SK-MEL-5 (cell line): Measurements from ENCODE around the gene CUX1. TPM values are rescaled to one million over a fixed set of nuclear protein-coding genes. Genes with fewer than 3 reads are reported as not detected.
"Not testable (repeated sequence)": the region's sequence is repeated elsewhere in the genome, so short reads cannot be mapped to it uniquely, and the experiment has no call there.

Experiments used
- DNase-seq: peaks from one replicate; pipeline ENCODE4 v3.0.0-alpha.2; 2016; ENCODE audit warnings: low read depth, low spot score
- in situ Hi-C: cut with HindIII; loops from 2 replicates; pipeline ENCODE4 v1.10.0; 2016; ENCODE audit warnings: low sequenced_read_pairs, high pct_unique_total_duplicates, low pct_unique_long_range_greater_than_20kb
- total RNA-seq: library from RNA; depleted of rRNA; stranded (reverse); fragments of >200 nt; shearing (Covaris generic); gene quantifications from 2 replicates; pipeline ENCODE4 v1.2.3, GENCODE V29; 2014

CUX1 gene
- total RNA-seq, 1 experiment from 2014 or later = 43.6 TPM

DNA sequence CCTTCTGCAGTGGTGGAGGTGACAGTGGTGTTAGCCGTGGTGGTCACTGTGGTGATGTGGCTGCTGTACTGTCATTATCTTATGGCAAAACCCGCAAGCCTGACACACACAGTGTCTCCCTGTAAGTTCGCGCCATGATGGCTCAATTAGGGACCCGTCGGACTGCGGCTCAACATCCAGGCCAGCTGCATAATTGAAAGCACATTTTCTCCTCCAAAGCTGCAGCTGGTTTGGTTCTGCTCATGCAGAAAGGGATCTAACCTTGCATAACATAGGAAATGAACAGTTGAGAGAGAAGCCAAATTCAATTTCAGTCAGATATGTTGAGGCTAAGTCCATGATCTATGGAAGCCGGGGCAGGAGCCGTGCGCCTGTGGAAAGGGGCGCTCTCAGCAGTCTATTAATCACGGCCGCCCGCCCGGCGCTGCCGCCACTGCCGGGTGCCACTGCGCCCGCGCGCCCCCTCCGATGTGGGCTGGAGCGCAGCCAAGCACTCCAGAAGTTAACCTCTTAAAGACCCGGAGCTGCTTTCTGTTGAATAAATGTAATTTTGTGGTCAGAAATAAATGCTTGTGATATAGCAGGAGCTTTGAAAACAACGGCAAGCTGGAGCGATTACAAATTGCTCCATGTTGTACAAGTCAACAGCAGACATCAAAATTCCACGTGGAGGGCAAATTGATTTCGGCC lies 227.7 kb downstream of the CUX1 start:
- in situ Hi-C loops = no loop called here
- no peak for DNase-seq

DNA sequence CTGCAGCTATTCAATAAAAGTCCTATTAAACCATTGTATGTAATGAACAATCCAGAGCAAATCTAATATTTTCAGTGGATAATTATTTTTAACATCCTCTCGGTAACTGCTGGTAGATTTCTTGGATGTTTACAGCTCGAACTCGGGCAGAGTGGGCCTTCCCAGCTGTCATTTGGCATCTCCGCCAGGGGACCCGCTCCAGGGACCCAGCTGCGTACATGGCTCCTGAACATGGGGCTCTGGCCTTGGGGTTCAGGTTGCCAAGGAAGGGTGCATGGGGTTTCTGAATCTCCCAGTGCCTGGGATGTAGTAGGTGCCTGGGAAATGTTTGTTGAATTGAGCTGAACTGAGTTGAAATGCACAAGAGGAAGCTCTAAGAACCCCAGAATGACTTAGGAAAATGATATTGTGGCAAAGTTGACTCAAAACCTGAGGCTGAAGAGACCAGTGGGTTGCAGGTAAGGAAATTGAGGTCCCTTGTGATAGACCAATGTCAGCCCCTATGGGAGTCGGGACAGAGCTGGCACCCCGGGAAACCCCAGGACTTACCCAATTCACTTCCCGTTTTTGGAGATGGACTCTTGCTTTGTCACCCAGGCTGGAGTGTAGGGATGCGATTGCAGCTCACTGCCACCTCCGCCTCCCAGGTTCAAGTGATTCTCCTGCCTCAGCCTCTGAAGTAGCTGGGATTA lies 228.4 kb downstream of the CUX1 start:
- in situ Hi-C loops = no loop called here
- no peak for DNase-seq

DNA sequence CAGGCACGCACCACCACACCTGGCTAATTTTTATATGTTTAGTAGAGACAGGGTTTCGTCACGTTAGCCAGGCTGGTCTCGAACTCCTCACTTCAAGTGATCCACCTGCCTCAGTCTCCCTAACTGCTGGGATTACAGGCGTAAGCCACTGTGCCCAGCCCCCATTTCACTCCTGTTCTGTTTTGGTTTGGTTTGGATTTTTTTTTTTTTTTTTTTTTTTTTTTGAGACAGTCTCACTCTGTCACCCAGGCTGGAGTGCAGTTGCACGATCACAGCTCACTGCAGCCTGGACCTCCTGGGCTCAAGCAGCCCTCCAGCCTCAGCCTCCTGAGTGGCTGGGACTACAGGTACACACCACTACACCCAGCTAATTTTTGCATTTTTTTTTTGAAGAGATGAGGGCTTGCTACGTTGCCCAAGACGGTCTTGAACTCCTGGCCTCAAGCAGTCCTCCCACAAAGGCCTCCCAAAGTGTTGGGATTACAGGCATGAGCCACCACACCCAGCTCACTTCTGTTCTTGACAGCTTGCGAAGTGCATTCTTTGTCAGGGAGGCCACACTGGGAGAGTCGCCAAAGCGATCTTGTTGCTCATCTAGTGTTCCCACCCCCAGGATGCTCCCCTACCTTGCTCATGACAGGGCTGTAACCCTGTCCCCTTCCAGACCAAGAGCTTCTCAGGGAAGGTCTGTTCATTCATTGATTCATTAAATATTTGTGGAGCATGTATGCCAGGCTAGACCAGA lies 229.1 kb downstream of the CUX1 start:
- in situ Hi-C loops = no loop called here
- DNase-seq = no peak

DNA sequence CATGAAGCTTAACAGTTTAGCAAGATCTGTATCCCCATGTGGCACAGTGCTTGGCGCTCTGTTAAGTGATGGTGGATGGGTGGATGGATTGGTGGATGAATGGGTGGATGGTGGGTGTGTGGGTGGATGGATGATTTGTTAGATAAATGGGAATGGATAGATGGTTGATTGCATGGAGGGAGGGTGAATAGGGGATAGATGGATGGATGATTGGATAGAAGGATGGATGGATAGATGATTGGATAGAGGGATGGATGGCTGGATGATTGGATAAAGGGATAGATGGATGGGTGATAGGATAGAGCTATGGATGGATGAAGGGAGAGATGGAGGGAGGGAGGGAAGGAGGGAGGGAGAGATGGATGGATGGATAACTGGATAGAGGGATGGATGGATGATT lies 229.7 kb downstream of the CUX1 start:
- DNase-seq = no peak
- in situ Hi-C loops = no loop called here

DNA sequence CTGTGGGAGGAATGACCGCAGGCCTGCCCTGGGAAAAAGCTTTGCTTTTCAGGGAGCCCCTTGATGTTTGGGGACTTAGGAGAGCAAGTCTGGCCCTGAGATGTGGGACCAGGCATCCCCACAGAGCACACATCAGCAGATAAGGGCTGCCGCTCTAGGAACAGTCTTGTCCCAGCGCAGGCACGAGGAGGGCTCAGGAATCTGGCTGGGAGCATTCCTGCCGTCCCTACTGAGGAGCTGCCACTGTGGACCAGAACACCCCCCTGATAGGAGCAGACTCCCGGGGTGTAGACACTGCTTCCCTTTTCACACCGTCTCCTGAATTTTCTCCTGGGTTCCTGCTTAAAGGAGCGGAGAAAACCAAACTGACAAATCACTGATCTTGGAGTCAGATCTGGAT lies 232.3 kb downstream of the CUX1 start:
- in situ Hi-C loops = no loop called here
- no peak for DNase-seq

DNA sequence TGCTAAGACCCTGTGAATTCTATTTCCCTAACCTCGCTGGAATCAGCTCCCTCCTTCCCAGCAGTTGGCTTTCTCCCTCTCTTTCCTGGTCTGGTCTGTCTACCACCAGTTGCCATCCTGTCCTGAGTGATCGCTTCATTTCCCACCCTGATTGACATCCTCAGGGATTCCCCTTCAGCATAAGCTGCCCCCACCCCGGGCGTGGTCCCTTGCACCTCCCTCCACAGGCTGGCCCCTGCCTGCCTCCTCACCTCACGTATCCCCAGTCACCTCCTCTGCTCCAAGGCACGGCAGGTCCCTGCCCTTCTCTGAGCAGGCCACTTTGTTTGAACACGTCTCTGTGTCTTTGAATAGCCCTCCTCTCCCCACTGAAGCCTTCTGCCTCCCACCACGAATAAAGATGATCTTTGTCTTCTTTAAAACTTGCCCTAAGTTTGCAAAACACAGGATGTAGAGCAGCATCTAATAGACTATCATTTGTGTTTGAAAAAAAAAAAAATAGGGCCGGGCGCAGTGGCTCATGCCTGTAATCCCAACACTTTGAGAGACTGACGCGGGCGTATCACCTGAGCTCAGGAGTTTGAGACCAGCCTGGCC lies 233.5 kb downstream of the CUX1 start:
- in situ Hi-C loops = no loop called here
- DNase-seq = peak; percentile 88

DNA sequence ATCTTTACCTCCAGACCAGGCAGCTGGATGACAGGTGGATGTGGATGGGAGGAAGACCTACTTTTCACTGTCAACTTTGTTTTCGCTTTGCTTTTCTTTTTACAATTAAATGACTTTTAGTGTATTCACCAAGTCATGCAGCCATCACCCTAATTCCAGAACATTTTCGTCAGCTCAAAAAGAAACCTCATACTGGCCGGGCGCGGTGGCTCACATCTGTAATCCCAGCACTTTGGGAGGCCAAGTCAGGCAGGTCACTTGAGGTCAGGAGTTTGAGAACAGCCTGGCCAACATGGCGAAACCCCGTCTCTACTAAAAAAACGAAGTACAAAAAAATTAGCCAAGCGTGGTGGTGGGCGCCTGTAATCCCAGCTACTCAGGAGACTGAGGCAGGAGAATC lies 234.3 kb downstream of the CUX1 start:
- DNase-seq, in situ Hi-C loops: not testable (repeated sequence)

DNA sequence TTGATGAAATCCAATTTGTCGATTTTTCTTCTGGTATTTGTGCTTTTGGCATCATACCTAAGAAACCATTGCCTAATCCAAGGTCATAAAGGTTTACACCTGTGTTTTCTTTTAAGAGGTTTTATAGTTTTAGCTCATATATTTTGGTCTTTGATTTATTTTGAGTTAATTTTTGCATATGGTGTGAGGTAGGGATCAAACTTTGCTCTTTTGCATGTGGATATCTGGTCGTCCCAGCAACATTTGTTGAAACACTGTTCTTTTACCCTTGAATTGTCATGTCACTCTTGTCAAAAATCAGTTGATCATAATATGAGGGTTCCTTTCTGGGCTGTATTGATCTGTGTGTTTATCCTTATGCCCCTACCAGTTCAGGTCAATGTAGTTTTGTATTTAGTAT lies 236.7 kb downstream of the CUX1 start:
- no peak for DNase-seq
- in situ Hi-C loops = no loop called here

DNA sequence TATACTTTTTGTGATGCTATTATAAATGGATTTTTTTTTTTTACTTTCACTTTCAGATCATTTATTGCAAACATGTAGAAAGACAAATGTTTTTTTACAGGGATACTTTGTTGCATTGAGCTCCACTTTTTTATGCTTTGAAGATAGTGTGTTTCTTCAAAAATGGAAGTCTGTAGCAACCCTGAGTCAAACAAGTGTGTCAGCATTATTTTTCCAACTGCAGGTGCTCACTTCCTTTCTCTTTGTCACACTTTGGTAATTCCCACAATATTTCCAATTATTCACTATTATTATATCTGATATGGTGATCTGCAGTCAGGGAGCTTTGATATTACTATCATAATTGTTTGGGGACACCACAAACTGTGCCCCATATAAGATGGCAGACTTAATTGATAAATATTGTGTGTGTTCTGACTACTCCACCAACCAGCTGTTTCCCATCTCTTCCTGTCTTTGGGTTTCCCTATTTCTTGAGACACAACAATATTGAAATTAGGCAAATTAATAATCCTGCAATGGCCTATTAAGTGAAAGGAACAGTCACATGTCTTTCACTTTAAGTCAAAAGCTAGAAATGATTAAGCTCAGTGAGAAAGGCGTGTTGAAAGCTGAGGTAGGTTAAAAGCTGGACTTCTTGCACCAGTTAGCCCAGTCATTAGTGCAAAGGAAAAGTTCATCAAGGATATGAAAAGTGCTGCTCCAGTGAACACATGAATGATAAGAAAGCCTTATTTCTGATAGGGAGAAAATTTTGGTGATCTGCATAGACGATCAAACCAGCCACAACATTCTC lies 238.0 kb downstream of the CUX1 start:
- DNase-seq = no peak
- in situ Hi-C loops = no loop called here

DNA sequence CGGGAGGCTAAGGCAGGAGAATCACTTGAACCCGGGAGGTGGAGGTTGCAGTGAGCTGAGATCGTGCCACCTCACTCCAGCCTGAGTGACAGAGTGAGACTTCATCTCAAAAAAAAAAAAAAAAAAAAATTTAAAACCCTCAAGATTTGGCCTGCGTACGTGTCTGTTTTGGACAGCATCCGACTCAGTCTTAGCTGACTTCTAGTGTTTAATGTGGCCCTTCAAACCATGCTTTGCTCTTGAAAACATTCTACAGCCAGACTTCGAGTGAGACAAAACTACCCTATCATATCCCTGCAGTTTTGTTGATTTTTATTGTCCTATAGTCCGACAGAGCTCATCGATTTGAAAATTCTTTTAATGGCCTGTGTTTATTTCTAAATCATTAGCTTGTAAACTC lies 242.1 kb downstream of the CUX1 start:
- in situ Hi-C loops = no loop called here

DNA sequence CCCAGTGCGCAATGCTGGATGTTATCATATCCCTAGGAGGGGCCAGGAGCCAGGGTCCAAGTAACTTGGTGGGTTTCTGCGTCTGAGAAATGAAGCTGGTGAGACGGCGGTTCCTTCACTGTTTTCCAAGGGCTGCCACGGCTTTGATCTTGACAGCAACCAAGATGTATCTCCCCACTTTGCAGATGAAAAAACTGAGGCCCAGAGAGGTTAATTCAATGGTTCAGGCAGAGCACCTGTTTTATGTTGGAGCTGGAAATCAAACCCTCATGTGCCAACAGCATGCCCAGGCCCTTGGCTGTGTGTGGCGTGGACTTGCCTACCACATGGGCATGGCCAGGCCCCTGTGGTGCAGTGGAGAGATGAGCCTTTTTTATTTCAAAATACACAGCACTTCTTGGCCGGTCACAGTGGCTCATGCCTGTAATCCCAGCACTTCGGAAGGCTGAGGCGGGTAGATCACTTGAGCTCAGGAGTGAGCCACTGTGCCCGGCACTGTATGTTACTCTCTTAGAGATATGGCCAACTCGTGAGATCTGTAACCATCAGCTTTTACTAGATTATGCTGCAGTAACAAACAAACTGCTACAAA lies 244.0 kb downstream of the CUX1 start:
- no peak for DNase-seq
- in situ Hi-C loops = no loop called here

More for the DNA sequence above, 242.1 kb downstream of the CUX1 start:
- no peak for DNase-seq

DNA sequence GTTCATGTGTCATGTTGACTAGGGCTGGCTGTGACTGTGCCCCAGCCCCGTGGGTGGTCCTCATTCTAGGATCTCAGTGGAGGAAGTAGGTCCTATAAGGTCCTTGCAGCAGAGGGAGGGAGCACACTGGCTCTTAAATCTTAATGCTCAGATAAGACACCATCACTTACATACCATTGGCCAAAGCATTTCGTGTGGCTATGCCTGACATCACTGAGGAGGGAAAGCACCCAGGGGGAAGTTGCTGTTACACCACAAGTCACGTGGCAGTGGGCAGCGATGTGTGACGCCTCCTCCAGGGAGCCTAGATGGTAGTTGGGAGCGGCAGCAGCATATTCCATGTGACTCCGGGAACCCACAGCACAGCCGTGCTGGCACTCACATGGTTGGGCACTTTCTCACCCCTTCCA lies 244.6 kb downstream of the CUX1 start:
- DNase-seq = peak; percentile 88

DNA sequence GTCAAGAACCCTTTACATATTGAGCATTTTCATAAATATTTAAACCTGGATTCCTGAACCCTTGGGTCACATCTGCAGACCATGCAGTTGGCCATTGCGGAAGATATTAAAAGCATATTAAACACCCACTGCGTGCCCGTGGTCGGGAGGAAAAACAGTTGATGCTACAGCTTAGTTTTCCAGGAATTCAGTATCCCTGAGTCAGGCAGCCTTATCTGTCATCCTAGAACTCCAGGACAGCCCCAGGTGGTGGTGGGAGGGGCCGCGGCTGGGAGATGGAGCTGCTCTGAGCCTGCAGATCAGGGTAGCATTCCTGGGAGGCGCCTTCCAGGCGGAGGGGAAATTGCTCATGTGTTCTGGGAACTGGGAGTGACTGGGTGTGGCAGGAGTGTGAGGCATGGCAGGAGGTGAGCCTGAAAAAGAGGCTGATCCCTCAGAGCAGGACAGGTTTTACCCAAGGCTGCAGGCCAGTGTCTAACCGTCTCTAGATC lies 246.3 kb downstream of the CUX1 start:
- in situ Hi-C loops = no loop called here
- DNase-seq = no peak

More for the DNA sequence above, 244.6 kb downstream of the CUX1 start:
- in situ Hi-C loops = no loop called here

DNA sequence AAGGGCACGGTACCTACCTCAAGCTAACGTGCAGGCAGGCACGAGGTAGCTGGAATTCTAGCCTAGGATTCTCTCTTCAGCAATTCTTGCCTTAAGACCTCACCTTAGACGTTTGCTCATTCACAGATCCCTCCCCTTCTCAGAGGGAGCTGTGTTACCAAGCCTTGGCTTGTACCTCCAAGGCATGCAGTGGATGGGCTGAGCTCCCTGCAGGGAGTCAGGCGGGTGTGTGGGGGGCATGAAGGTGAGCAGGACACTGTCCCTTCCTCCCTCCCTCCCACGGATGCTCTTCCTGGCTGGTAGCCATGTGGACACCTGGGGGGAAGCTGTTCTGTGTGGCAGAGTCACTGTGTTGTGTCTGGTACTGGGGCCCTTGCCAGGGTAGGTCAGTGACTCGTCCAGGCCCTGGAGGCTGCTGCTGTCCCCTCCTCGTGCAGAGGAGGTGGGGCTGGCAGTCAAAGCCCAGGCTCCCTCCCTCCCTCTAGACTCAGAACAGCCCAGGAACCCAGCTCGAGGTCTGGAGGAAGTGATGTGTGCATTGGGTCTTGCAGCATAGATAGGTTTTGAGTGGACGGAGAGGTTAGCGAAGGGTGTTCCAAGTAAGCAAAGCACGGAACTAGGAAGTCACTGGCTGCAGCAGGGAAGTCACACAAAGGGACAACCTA lies 247.1 kb downstream of the CUX1 start:
- DNase-seq = no peak
- in situ Hi-C loops = no loop called here

DNA sequence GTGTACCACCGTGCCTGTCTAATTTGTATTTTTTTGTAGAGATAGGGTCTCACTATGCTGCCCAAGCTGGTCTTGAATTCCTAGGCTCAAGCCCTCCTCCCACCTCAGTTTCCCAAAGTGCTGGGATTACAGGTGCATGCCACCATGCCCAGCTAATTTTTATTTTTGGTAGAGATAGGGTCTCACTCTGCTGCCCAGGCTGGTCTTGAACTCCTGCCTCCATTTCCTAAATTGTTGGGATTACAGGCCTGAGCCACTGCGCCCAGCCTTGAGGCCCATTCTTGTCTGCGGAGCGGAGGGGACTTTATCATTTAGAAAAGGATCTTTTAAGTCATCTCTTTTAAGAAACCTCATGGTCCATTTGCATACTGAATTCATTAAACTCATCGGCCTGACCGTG lies 247.8 kb downstream of the CUX1 start:
- no peak for DNase-seq
- in situ Hi-C loops = no loop called here

DNA sequence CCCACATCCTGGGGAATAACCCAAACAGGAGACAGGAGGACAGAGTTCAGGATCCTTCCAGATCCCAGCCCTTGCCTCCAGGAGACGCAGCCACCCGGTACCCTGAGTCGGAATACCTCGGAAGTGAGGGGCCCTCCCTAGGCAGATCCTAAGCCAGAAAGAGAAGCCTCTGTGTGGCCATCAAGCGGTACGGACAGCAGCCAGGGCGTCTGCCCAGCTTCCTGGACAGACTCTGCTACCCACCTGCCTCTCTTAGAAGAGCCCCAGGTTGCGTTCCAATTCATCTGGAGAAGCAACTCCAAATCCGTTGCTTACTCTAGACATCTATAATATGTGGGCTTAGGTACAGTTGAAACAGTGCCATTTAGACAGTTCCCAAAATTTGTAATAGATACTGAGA lies 249.1 kb downstream of the CUX1 start:
- in situ Hi-C loops = no loop called here
- no peak for DNase-seq

DNA sequence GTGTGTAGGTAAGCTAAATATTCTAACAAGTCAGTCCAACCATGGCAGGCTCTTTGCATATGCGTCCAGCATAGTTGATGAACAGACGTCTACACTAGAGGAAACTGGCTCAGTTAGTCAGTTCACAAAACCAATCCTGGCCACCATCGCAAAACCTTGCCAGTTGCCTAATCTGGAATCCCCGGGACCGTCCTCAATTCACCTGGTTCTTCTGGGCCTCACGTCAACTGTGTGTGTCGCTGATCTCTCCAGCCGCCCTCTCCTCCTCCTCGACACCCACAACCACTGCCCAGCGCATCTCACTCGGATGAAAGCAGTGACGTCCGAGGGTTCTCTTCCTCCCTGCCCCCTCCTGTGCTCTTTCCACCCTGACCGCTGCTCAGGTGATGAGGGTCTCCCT lies 251.4 kb downstream of the CUX1 start:
- in situ Hi-C loops = no loop called here
- no peak for DNase-seq
